ENCODE data around the gene TGFBR1.

DNA sequence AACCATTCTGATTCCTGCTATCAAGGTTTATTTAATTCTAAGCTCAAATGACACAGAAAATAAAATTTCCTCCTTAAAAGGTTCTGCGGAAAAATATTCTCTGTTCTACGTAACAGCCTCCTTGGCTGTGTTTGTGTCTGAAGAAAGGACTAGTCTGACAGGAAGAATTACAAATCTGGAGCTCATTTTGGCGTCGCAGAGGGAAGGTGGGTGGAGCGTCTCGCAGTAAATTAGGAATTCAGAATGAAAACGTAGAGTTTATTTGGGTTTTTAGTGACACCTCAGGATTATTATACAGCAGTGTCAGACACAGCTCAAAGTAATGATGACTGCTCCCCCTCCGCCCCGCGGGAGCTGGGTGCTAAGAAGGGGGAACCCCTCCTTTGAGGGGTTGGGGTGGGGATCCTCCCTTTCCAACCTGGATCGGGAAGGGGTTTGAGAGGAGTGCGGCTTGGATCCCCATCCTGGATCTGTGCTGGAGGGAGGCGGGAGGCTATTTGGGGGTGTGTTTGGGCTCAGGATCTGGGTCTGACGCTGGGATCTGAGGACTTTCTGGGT, 933 bp upstream of the TGFBR1 start:
- TF ChIP-seq POLR2A (IDR thresholded peaks at IDR 0.05) = no peak
- TF ChIP-seq CTCF (IDR thresholded peaks at IDR 0.05) = no peak
